ENCODE results near the gene DYTN.

- TF ChIP-seq CTCF (IDR thresholded peaks at IDR 0.05; ENCODE audit: poor library complexity, severe bottlenecking) (no peak), TAF1 (IDR thresholded peaks at IDR 0.05; ENCODE audit: low read depth) (no peak), EP300 (conservative IDR thresholded peaks at IDR 0.05; ENCODE audit: poor library complexity, severe bottlenecking) (no peak), RAD21 (conservative IDR thresholded peaks at IDR 0.05) (no peak), POLR2AphosphoS5 (IDR thresholded peaks at IDR 0.05) (no peak), EZH2 (IDR thresholded peaks at IDR 0.05; ENCODE audit: borderline replicate concordance, insufficient read depth, low read length, poor library complexity, severe bottlenecking) (no peak), MXI1 (conservative IDR thresholded peaks at IDR 0.05; ENCODE audit: poor library complexity, severe bottlenecking) (no peak)
These were observed 1.6 kb downstream of the DYTN start for GRCh38 chr2:206716623-206717022.
